GM12872 (cell line): ENCODE measurements around the gene PANX2.

Source experiments
- CTCF ChIP-seq: IDR thresholded peaks from 3 replicates; pipeline ENCODE4 v1.5.1; 2011; ENCODE audit warnings: low read depth, mild to moderate bottlenecking, low read length, moderate library complexity; ENCODE audit not compliant: insufficient read depth

Gene PANX2

GRCh38 chr22:50175921-50176849, 5.7 kb downstream of the PANX2 start:
- TF ChIP-seq CTCF = no peak

- no peak for TF ChIP-seq CTCF
These were observed 6.5 kb downstream of the PANX2 start for GRCh38 chr22:50176850-50177536.

GRCh38 chr22:50177537-50178470, 7.3 kb downstream of the PANX2 start:
- TF ChIP-seq CTCF = no peak

- TF ChIP-seq CTCF = no peak
These were observed 7.9 kb downstream of the PANX2 start for GRCh38 chr22:50178471-50178864.

GRCh38 chr22:50178871-50179869, 8.6 kb downstream of the PANX2 start:
- no peak for TF ChIP-seq CTCF

- TF ChIP-seq CTCF = no peak
These were observed 9.6 kb downstream of the PANX2 start for GRCh38 chr22:50179937-50180726.
